Lung (tissue), 12 donors: ENCODE data around the gene KIAA1217. TPM values are rescaled to one million over a fixed set of nuclear protein-coding genes. Genes with fewer than 3 reads are reported as not detected.
A peak's percentile ranks its signal among the peaks of the same experiment; 100 is the strongest.

Experiments
- ATAC-seq: fragments of 200-7000 bp; cut with Tn5 transposase; one replicate; pipeline ENCODE4 v1.9.1; 2020; ENCODE audit warnings: moderate number of reproducible peaks; ENCODE audit not compliant: insufficient read depth, low FRiP score
- DNase-seq, 3 donors: peaks; one replicate each; pipeline ENCODE4 v3.0.0-alpha.2; 2013 to 2017
- H3K27ac ChIP-seq, 2 donors: one replicate each; pipeline ENCODE4 v1.5.1; 2013; ENCODE audit warnings: mild to moderate bottlenecking in 2 of 2, moderate library complexity in 2 of 2, control low read depth in 1 of 2, inconsistent platforms in 1 of 2, low read depth in 1 of 2, low read length in 1 of 2
- H3K27me3 ChIP-seq, 3 donors: one replicate each; pipeline ENCODE4 v1.5.1; 2013; ENCODE audit warnings: low read length in 2 of 3; ENCODE audit not compliant: control insufficient read depth in 3 of 3, insufficient read depth in 3 of 3
- H3K36me3 ChIP-seq, 4 donors: one replicate each; pipeline ENCODE4 v1.5.1; 2013; ENCODE audit warnings: low read length in 4 of 4, mild to moderate bottlenecking in 1 of 4, moderate library complexity in 1 of 4; ENCODE audit not compliant: control insufficient read depth in 4 of 4, insufficient read depth in 4 of 4
- H3K4me1 ChIP-seq, 5 donors: one replicate each; pipeline ENCODE4 v1.5.1; 2013; ENCODE audit warnings: low read length in 5 of 5, mild to moderate bottlenecking in 2 of 5, moderate library complexity in 1 of 5; ENCODE audit not compliant: control insufficient read depth in 5 of 5, insufficient read depth in 5 of 5
- H3K4me3 ChIP-seq: one replicate; pipeline ENCODE4 v1.5.1; 2013; ENCODE audit warnings: mild to moderate bottlenecking, control low read depth, moderate library complexity
- H3K9ac ChIP-seq, 2 donors: one replicate each; pipeline ENCODE4 v1.5.1; 2013; ENCODE audit warnings: low read length in 2 of 2, control low read depth in 1 of 2; ENCODE audit not compliant: insufficient read depth in 1 of 2
- H3K9me3 ChIP-seq, 4 donors: one replicate each; pipeline ENCODE4 v1.5.1; 2013; ENCODE audit warnings: low read length in 3 of 4, mild to moderate bottlenecking in 1 of 4, moderate library complexity in 1 of 4; ENCODE audit not compliant: control insufficient read depth in 4 of 4, insufficient read depth in 3 of 4
- WGBS, 2 donors: extraction: QIAGEN DNeasy Blood & Tissue Kit; methylation state at CpG; one replicate each; pipeline ENCODE4 v1.1.7; 2013; 5-methylcytosine and 5-hydroxymethylcytosine counted together
- polyA plus RNA-seq, 2 donors: library from polyadenylated mRNA; stranded (reverse); fragments of 200-250 nt; gene quantifications; one replicate each; pipeline ENCODE4 v1.2.1, GENCODE V29; 2013
- total RNA-seq, 2 donors: library from RNA; depleted of rRNA in 1 of 2; stranded (reverse); fragments of >200 nt in 1 of 2; gene quantifications; one replicate each; pipeline ENCODE4 v1.2.1, GENCODE V29; 2014 to 2021
- TF ChIP-seq, protein P1 (sequence below): IDR thresholded peaks from 2 replicates; pipeline ENCODE4 v1.5.1; 2012; ENCODE audit warnings: mild to moderate bottlenecking; ENCODE audit errors: control extremely low read depth, extremely low read depth
- donor health status: control.
- donor health status: control.
- donor health status: Bipolar disorder and iron deficiency.
- donor health status: healthy.
- donor health status: DM: yes; HTN: yes; CAD: no.

Gene KIAA1217
- total and polyA plus RNA-seq, 4 donors: 5.5 to 58.6 (median 24.1) TPM

- H3K9ac ChIP-seq: no peak overlapping the region
- H3K36me3 ChIP-seq: peaks cover 0 to 1% (median 0%) of the 10 kb centered on the region in 4 donors
- H3K27me3 ChIP-seq: no peaks in the 10 kb centered on the region
- no peaks in the 10 kb centered on the region for H3K9me3 ChIP-seq
- H3K27ac ChIP-seq: no peak overlapping the region
- TF ChIP-seq, protein P1, sequence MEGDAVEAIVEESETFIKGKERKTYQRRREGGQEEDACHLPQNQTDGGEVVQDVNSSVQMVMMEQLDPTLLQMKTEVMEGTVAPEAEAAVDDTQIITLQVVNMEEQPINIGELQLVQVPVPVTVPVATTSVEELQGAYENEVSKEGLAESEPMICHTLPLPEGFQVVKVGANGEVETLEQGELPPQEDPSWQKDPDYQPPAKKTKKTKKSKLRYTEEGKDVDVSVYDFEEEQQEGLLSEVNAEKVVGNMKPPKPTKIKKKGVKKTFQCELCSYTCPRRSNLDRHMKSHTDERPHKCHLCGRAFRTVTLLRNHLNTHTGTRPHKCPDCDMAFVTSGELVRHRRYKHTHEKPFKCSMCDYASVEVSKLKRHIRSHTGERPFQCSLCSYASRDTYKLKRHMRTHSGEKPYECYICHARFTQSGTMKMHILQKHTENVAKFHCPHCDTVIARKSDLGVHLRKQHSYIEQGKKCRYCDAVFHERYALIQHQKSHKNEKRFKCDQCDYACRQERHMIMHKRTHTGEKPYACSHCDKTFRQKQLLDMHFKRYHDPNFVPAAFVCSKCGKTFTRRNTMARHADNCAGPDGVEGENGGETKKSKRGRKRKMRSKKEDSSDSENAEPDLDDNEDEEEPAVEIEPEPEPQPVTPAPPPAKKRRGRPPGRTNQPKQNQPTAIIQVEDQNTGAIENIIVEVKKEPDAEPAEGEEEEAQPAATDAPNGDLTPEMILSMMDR: no peak
- H3K4me3 ChIP-seq: no peak overlapping the region
- no peak for ATAC-seq
- no peak for DNase-seq
- peaks cover 0 to 20% (median 4%) of the 10 kb centered on the region in 5 donors for H3K4me1 ChIP-seq
- WGBS, 2 donors: 59 to 69% methylated on average over 3 of the region's 3 CpGs
Measured at GRCh38 chr10:24382596-24382978, 173.6 kb downstream of the KIAA1217 start.

GRCh38 chr10:24382979-24383663, 174.2 kb downstream of the KIAA1217 start:
- 54 to 56% methylated on average over 12 of the region's 12 CpGs for whole genome bisulfite sequencing, 2 donors
- ATAC-seq (no peak), DNase-seq (peak; percentile 38 to 57 (median 41))
- H3K4me3 ChIP-seq: no peak overlapping the region
- TF ChIP-seq, protein P1: no peak
- H3K36me3 ChIP-seq: peaks cover 0 to 1% (median 0%) of the 10 kb centered on the region in 4 donors
- H3K9me3 ChIP-seq: no peaks in the 10 kb centered on the region
- H3K27ac ChIP-seq: peak overlapping the region in 1 of 2 donors; percentile 66
- H3K27me3 ChIP-seq: no peaks in the 10 kb centered on the region
- H3K9ac ChIP-seq: no peak overlapping the region
- peaks cover 0 to 20% (median 4%) of the 10 kb centered on the region in 5 donors for H3K4me1 ChIP-seq

DNA sequence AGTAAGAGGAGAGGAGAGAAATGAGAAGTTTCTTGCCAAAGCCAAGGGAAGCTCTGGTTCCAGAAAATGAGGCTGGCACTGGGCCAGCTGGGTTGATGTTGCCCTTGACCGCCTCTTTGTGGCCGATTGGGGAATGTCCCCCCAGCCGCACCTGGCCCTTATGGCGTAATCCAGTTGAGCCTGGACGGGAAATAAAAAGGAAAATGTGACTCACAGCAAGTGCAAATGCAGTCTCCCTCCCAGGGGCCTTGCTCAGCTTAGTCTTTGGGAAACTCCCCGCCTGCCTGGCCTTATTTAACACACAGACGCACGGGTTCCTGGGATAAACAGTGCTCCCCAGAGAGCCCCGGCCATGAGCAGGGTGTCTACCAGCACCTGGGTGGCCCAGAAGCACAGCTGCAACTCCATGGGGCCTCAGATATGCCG, 174.8 kb downstream of the KIAA1217 start:
- Histone ChIP-seq H3K36me3 (peaks cover 0 to 1% (median 0%) of the 10 kb centered on the region in 4 donors), H3K27me3 (no peaks in the 10 kb centered on the region), H3K9ac (peak overlapping the region in 1 of 2 donors; percentile 20), H3K9me3 (no peaks in the 10 kb centered on the region), H3K4me3 (no peak overlapping the region), H3K4me1 (peaks cover 0 to 20% (median 4%) of the 10 kb centered on the region in 5 donors), H3K27ac (peak overlapping the region in 1 of 2 donors; percentile 66)
- TF ChIP-seq, protein P1: no peak
- DNase-seq: peak; percentile 86 to 93 (median 89)
- 17 to 24% methylated on average over 10 of the region's 10 CpGs for WGBS, 2 donors
- peak; percentile 92 for ATAC-seq
